ENCODE measurements around the gene AGK.

- TF ChIP-seq CTCF (IDR thresholded peaks at IDR 0.05; ENCODE audit: low read depth, low read length) (no peak), EZH2phosphoT487 (IDR thresholded peaks at IDR 0.05; ENCODE audit: low read depth) (no peak)
Observed at GRCh38 chr7:141674171-141674671, 123.0 kb downstream of the AGK start.

Measured in OCI-LY3 (cell line).